ENCODE results near the gene NDRG4.

The NDRG4 gene

GRCh38 chr16:58532414-58532813 is 32.5 kb downstream of the NDRG4 start:
- no peak overlapping the region for H3K4me3 Mint-ChIP-seq
- H3K27ac Mint-ChIP-seq = no peak overlapping the region
- no peak for DNase-seq
- H3K27me3 Mint-ChIP-seq = no peaks in the 10 kb centered on the region
- ATAC-seq = no peak
- H3K9me3 Mint-ChIP-seq = no peaks in the 10 kb centered on the region
- peaks cover 6% of the 10 kb centered on the region for H3K4me1 Mint-ChIP-seq

- ATAC-seq = no peak
- Mint-ChIP-seq H3K4me1 (peaks cover 6% of the 10 kb centered on the region), H3K9me3 (no peaks in the 10 kb centered on the region), H3K27ac (no peak overlapping the region), H3K27me3 (no peaks in the 10 kb centered on the region), H3K4me3 (no peak overlapping the region)
- no peak for DNase-seq
These were observed 34.0 kb downstream of the NDRG4 start for GRCh38 chr16:58533751-58534470.

GRCh38 chr16:58535100-58535499 is 35.2 kb downstream of the NDRG4 start:
- no peaks in the 10 kb centered on the region for H3K27me3 Mint-ChIP-seq
- H3K4me3 Mint-ChIP-seq = no peak overlapping the region
- peaks cover 6% of the 10 kb centered on the region for H3K4me1 Mint-ChIP-seq
- no peak overlapping the region for H3K27ac Mint-ChIP-seq
- H3K9me3 Mint-ChIP-seq = no peaks in the 10 kb centered on the region
- ATAC-seq = no peak
- no peak for DNase-seq

GRCh38 chr16:58536278-58536677 is 36.3 kb downstream of the NDRG4 start:
- H3K9me3 Mint-ChIP-seq = no peaks in the 10 kb centered on the region
- DNase-seq = no peak
- H3K27me3 Mint-ChIP-seq = no peaks in the 10 kb centered on the region
- no peak overlapping the region for H3K4me3 Mint-ChIP-seq
- H3K27ac Mint-ChIP-seq = no peak overlapping the region
- H3K4me1 Mint-ChIP-seq = peaks cover under 1% of the 10 kb centered on the region
- ATAC-seq = no peak

- Mint-ChIP-seq H3K27me3 (no peaks in the 10 kb centered on the region), H3K4me3 (no peak overlapping the region), H3K9me3 (no peaks in the 10 kb centered on the region), H3K27ac (no peak overlapping the region), H3K4me1 (no peaks in the 10 kb centered on the region)
- ATAC-seq (no peak), DNase-seq (no peak)
These were observed 37.4 kb downstream of the NDRG4 start for GRCh38 chr16:58537124-58537906.

GRCh38 chr16:58541711-58542110 is 41.8 kb downstream of the NDRG4 start:
- ATAC-seq = no peak
- Mint-ChIP-seq H3K4me3 (no peak overlapping the region), H3K4me1 (no peaks in the 10 kb centered on the region), H3K9me3 (no peaks in the 10 kb centered on the region), H3K27me3 (no peaks in the 10 kb centered on the region), H3K27ac (no peak overlapping the region)
- DNase-seq = no peak

GRCh38 chr16:58542291-58542690 is 42.3 kb downstream of the NDRG4 start:
- DNase-seq (no peak), ATAC-seq (no peak)
- H3K9me3 Mint-ChIP-seq = no peaks in the 10 kb centered on the region
- no peaks in the 10 kb centered on the region for H3K4me1 Mint-ChIP-seq
- no peak overlapping the region for H3K27ac Mint-ChIP-seq
- H3K4me3 Mint-ChIP-seq = no peak overlapping the region
- H3K27me3 Mint-ChIP-seq = no peaks in the 10 kb centered on the region

GRCh38 chr16:58543685-58544084 is 43.7 kb downstream of the NDRG4 start:
- H3K4me3 Mint-ChIP-seq = no peak overlapping the region
- no peak overlapping the region for H3K27ac Mint-ChIP-seq
- no peaks in the 10 kb centered on the region for H3K4me1 Mint-ChIP-seq
- no peak for DNase-seq
- ATAC-seq = no peak
- no peaks in the 10 kb centered on the region for H3K27me3 Mint-ChIP-seq
- no peaks in the 10 kb centered on the region for H3K9me3 Mint-ChIP-seq

- ATAC-seq = no peak
These were observed 48.4 kb downstream of the NDRG4 start for GRCh38 chr16:58548378-58548777.

GRCh38 chr16:58551496-58551895 is 51.6 kb downstream of the NDRG4 start:
- Mint-ChIP-seq H3K27me3 (no peaks in the 10 kb centered on the region), H3K4me1 (no peaks in the 10 kb centered on the region), H3K9me3 (no peaks in the 10 kb centered on the region), H3K27ac (peak overlapping the region in 1 of 2 donors; percentile 34), H3K4me3 (no peak overlapping the region)
- ATAC-seq (no peak), DNase-seq (no peak)

More at GRCh38 chr16:58548378-58548777, 48.4 kb downstream of the NDRG4 start:
- Mint-ChIP-seq H3K27me3 (no peaks in the 10 kb centered on the region), H3K27ac (no peak overlapping the region), H3K4me3 (no peak overlapping the region), H3K9me3 (no peaks in the 10 kb centered on the region), H3K4me1 (no peaks in the 10 kb centered on the region)
- no peak for DNase-seq

GRCh38 chr16:58556678-58557077 is 56.7 kb downstream of the NDRG4 start:
- Mint-ChIP-seq H3K27ac (peak overlapping the region; percentile 61 to 67), H3K27me3 (no peaks in the 10 kb centered on the region), H3K4me1 (no peaks in the 10 kb centered on the region), H3K9me3 (no peaks in the 10 kb centered on the region), H3K4me3 (no peak overlapping the region)
- DNase-seq (no peak), ATAC-seq (no peak)

Data from stimulated activated naive CD8-positive, alpha-beta T cell treated with anti-CD3 and anti-CD28 coated beads, Interleukin-15, amount 100 ng/mL, for 72 hours (primary cell).